Measurements from ENCODE around the gene EPO. TPM values are rescaled to one million over a fixed set of nuclear protein-coding genes. Genes with fewer than 3 reads are reported as not detected.

Gene EPO
- not detected in 2 replicates for total RNA-seq (2014; rRNA removed; shearing (Covaris generic))

GRCh38 chr7:100720279-100720670 is at the start of gene EPO:
Gene EPO (plus strand): TSS chr7:100720468. CDS start chr7:100720981, 513 bp downstream.
- no peak for DNase-seq (ENCODE audit: low spot score)

GRCh38 chr7:100671353-100672327 is 48.6 kb upstream of the EPO start:
- DNase-seq (ENCODE audit: low spot score), result no peak

- peak; percentile 100 for DNase-seq (ENCODE audit: low spot score)
These were observed 46.8 kb upstream of the EPO start, which contains the start of gene GNB2 for GRCh38 chr7:100673302-100673941. Gene GNB2 (plus strand): TSS chr7:100673740. CDS start chr7:100676266, 2,526 bp downstream.

- DNase-seq (ENCODE audit: low spot score), result peak; percentile 25
These were observed 46.3 kb upstream of the EPO start for GRCh38 chr7:100673942-100674410.

- peak; percentile 47 for DNase-seq (ENCODE audit: low spot score)
These were observed 45.7 kb upstream of the EPO start for GRCh38 chr7:100674411-100675104.

GRCh38 chr7:100675105-100675451 is 45.2 kb upstream of the EPO start:
- DNase-seq (ENCODE audit: low spot score), result no peak

GRCh38 chr7:100675581-100676350 is 44.5 kb upstream of the EPO start:
- DNase-seq (ENCODE audit: low spot score), result peak; percentile 70

- no peak for DNase-seq (ENCODE audit: low spot score)
These were observed 43.6 kb upstream of the EPO start for GRCh38 chr7:100676501-100677306.

GRCh38 chr7:100677308-100678267 is 42.7 kb upstream of the EPO start:
- no peak for DNase-seq (ENCODE audit: low spot score)

- DNase-seq (ENCODE audit: low spot score), result no peak
These were observed 41.8 kb upstream of the EPO start for GRCh38 chr7:100678291-100678984.

- no peak for DNase-seq (ENCODE audit: low spot score)
These were observed 40.9 kb upstream of the EPO start for GRCh38 chr7:100679129-100679926.

- no peak for DNase-seq (ENCODE audit: low spot score)
These were observed 40.2 kb upstream of the EPO start for GRCh38 chr7:100679927-100680575.

- DNase-seq (ENCODE audit: low spot score), result no peak
These were observed 39.5 kb upstream of the EPO start for GRCh38 chr7:100680576-100681271.

GRCh38 chr7:100681491-100682227 is 38.6 kb upstream of the EPO start:
- DNase-seq (ENCODE audit: low spot score), result no peak

- DNase-seq (ENCODE audit: low spot score), result no peak
These were observed 38.0 kb upstream of the EPO start for GRCh38 chr7:100682228-100682741.
